M059J (cell line): ENCODE measurements around the gene SEC16A. TPM values are rescaled to one million over a fixed set of nuclear protein-coding genes. Genes with fewer than 3 reads are reported as not detected.
A peak's percentile ranks its signal among the peaks of the same experiment; 100 is the strongest.

Source experiments
- DNase-seq: peaks from one replicate; pipeline ENCODE4 v3.0.0-alpha.2; 2012; ENCODE audit warnings: low read depth
- total RNA-seq: library from RNA; depleted of rRNA; stranded (reverse); fragments of >200 nt; shearing (Covaris generic); gene quantifications from 2 replicates; pipeline ENCODE4 v1.2.3, GENCODE V29; 2014

SEC16A gene
- total RNA-seq, 1 experiment from 2014 or later: 42.6 TPM

- DNase-seq: no peak
Measured at GRCh38 chr9:136486823-136487620, 4.2 kb upstream of the SEC16A start.

GRCh38 chr9:136486131-136486530, 3.3 kb upstream of the SEC16A start:
- no peak for DNase-seq

- peak; percentile 77 for DNase-seq
Measured at GRCh38 chr9:136485049-136486045, 2.5 kb upstream of the SEC16A start.

- DNase-seq: peak; percentile 54
Measured at GRCh38 chr9:136484153-136485048, 1.6 kb upstream of the SEC16A start.

GRCh38 chr9:136483589-136484152, 831 bp upstream of the SEC16A start:
- DNase-seq: peak; percentile 88

- peak; percentile 51 for DNase-seq
Measured at GRCh38 chr9:136482046-136482792, 621 bp downstream of the SEC16A start.

GRCh38 chr9:136481558-136481957, 1.3 kb downstream of the SEC16A start:
- DNase-seq: no peak

GRCh38 chr9:136476369-136477150, 6.3 kb downstream of the SEC16A start:
- DNase-seq: no peak

GRCh38 chr9:136474974-136475865, 7.6 kb downstream of the SEC16A start:
- no peak for DNase-seq

GRCh38 chr9:136474021-136474640, 8.7 kb downstream of the SEC16A start:
- DNase-seq: no peak

- DNase-seq: no peak
Measured at GRCh38 chr9:136473354-136473721, 9.5 kb downstream of the SEC16A start.

GRCh38 chr9:136472640-136473353, 10.0 kb downstream of the SEC16A start:
- DNase-seq: no peak

GRCh38 chr9:136471802-136472487, 10.9 kb downstream of the SEC16A start:
- no peak for DNase-seq

- no peak for DNase-seq
Measured at GRCh38 chr9:136470792-136471469, 11.9 kb downstream of the SEC16A start.

- no peak for DNase-seq
Measured at GRCh38 chr9:136470356-136470755, 12.5 kb downstream of the SEC16A start.

- no peak for DNase-seq
Measured at GRCh38 chr9:136467766-136468165, 15.1 kb downstream of the SEC16A start.
